A673 (cell line): Measurements from ENCODE around the gene CBX2. TPM values are rescaled to one million over a fixed set of nuclear protein-coding genes. Genes with fewer than 3 reads are reported as not detected.
A peak's percentile ranks its signal among the peaks of the same experiment; 100 is the strongest.

Experiments used
- BruUV-seq: library from RNA; stranded (reverse); fragments of 400-500 nt; replicated peaks from 2 replicates; lab custom pipeline; 2021; lab: Mats Ljungman, UMichigan
- CTCF ChIA-PET: fragments of 300-600 bp; sonication (Branson Sonifier 250); formaldehyde crosslinking; loops from one replicate; lab custom pipeline; 2022; ENCODE audit warnings: antibody characterized with exemption; lab: Charles Lee
- POLR2A ChIA-PET: fragments of 300-600 bp; sonication (Branson Sonifier 250); formaldehyde crosslinking; loops from one replicate; lab custom pipeline; 2022; ENCODE audit warnings: antibody characterized with exemption; ENCODE audit not compliant: low non-redundant PET; lab: Charles Lee
- DNase-seq: peaks from one replicate; pipeline ENCODE4 v3.0.0-alpha.2; 2015; ENCODE audit warnings: low spot score
- H3K27ac ChIP-seq: fragments of 200-600 bp; sonication (generic); 2 replicates; pipeline ENCODE4 v1.5.1; 2016; ENCODE audit warnings: mixed run types, low read depth, mild to moderate bottlenecking, mixed read lengths, antibody characterized with exemption, low read length; ENCODE audit not compliant: poor library complexity, severe bottlenecking
- H3K27me3 ChIP-seq: fragments of 200-600 bp; sonication (generic); replicated peaks from 2 replicates; pipeline ENCODE4 v1.6.1; 2017; ENCODE audit warnings: mixed run types, low read depth, mild to moderate bottlenecking, mixed read lengths, antibody characterized with exemption, low read length; ENCODE audit not compliant: insufficient read depth, poor library complexity
- H3K36me3 ChIP-seq: fragments of 200-600 bp; sonication (generic); 2 replicates; pipeline ENCODE4 v1.6.1; 2016; ENCODE audit warnings: mixed run types, mild to moderate bottlenecking, mixed read lengths, antibody characterized with exemption, low read length; ENCODE audit not compliant: insufficient read depth, poor library complexity, severe bottlenecking
- H3K4me1 ChIP-seq: fragments of 200-600 bp; sonication (generic); 2 replicates; pipeline ENCODE4 v1.6.1; 2017; ENCODE audit warnings: mixed run types, mild to moderate bottlenecking, mixed read lengths, antibody characterized with exemption, low read length; ENCODE audit not compliant: insufficient read depth, poor library complexity, severe bottlenecking
- H3K4me3 ChIP-seq: fragments of 200-600 bp; sonication (generic); 2 replicates; pipeline ENCODE4 v1.5.1; 2016; ENCODE audit warnings: low read depth, mixed run types, mild to moderate bottlenecking, mixed read lengths, low read length; ENCODE audit not compliant: poor library complexity, severe bottlenecking
- H3K9me3 ChIP-seq: fragments of 200-600 bp; sonication (generic); 2 replicates; pipeline ENCODE4 v1.6.1; 2016; ENCODE audit warnings: mixed run types, low read depth, mild to moderate bottlenecking, mixed read lengths, antibody characterized with exemption, low read length; ENCODE audit not compliant: poor library complexity, severe bottlenecking
- EZH2 ChIP-seq: fragments of 200-600 bp; sonication (generic); IDR thresholded peaks from 2 replicates; pipeline ENCODE4 v1.6.1; 2017; ENCODE audit warnings: borderline replicate concordance, low read depth, mild to moderate bottlenecking, mixed read lengths, antibody characterized with exemption, low read length; ENCODE audit not compliant: poor library complexity, severe bottlenecking
- intact Hi-C: fragments of 100-400 bp; cut with micrococcal nuclease; formaldehyde crosslinking; loops from one replicate; pipeline ENCODE4 v1.10.0; 2022; ENCODE audit not compliant: unreplicated experiment
- total RNA-seq: library from RNA; stranded (reverse); gene quantifications from 2 replicates; pipeline ENCODE4 v1.2.3, GENCODE V29; 2021
- TF ChIP-seq, protein P1 (sequence below): fragments of 300-800, 200-600 bp; sonication (generic); conservative IDR thresholded peaks from 2 replicates; pipeline ENCODE4 v1.5.1; 2017; ENCODE audit warnings: low read depth, mild to moderate bottlenecking, antibody characterized with exemption, low read length, moderate library complexity, mixed read lengths

Gene CBX2
- total RNA-seq, 1 experiment from 2014 or later: 59.5 TPM

DNA sequence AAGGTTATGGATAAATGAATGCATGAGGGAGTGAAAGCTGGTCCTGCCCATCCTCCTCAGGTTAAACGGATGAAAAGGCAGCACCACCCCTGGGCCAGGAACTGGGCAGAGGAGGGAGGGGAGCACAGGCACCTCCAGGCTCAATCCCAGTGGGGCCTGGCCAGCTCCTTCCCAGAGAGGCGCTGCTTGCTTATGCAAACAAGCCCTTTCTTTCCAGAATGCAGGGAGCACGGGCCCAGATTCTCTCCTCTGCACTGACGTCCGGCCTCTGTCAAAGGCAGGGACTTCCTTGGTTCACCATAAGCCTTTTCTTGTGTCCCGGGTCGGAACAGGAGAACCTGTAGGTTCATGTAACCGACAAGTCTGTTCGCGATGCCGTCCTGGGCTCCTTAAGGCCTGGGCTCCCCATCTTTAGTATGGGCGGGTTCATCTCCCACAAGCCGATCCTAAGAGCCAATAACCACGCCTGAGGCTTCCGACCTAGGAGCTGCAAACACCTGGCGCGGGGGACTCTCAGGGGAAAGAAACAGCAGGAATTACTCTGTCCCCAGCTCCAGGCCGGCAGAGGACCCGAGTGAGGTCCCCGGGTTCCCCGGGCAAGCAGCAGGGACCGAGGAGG, 30.9 kb upstream of the CBX2 start:
- H3K27ac ChIP-seq: no peak overlapping the region
- no peak overlapping the region for H3K4me3 ChIP-seq
- no peak for TF ChIP-seq EZH2
- TF ChIP-seq, protein P1, sequence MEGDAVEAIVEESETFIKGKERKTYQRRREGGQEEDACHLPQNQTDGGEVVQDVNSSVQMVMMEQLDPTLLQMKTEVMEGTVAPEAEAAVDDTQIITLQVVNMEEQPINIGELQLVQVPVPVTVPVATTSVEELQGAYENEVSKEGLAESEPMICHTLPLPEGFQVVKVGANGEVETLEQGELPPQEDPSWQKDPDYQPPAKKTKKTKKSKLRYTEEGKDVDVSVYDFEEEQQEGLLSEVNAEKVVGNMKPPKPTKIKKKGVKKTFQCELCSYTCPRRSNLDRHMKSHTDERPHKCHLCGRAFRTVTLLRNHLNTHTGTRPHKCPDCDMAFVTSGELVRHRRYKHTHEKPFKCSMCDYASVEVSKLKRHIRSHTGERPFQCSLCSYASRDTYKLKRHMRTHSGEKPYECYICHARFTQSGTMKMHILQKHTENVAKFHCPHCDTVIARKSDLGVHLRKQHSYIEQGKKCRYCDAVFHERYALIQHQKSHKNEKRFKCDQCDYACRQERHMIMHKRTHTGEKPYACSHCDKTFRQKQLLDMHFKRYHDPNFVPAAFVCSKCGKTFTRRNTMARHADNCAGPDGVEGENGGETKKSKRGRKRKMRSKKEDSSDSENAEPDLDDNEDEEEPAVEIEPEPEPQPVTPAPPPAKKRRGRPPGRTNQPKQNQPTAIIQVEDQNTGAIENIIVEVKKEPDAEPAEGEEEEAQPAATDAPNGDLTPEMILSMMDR: no peak
- ChIA-PET CTCF (interaction anchor here (1.0 kb wide), 1 partner anchor 98 kb away, joined by 3 read pairs; no protein-coding TSS in a partner anchor), POLR2A (no interaction called here)
- no peaks in the 10 kb centered on the region for H3K36me3 ChIP-seq
- H3K27me3 ChIP-seq: peaks cover 23% of the 10 kb centered on the region
- peaks cover 30% of the 10 kb centered on the region for H3K4me1 ChIP-seq
- no peaks in the 10 kb centered on the region for H3K9me3 ChIP-seq
- intact Hi-C loops: loop anchor here (2.0 to 10.0 kb wide), 2 partner anchors 88 to 244 kb away; partner anchors contain the start of gene CBX4
- no peak for DNase-seq
- BruUV-seq: no TSS peak

DNA sequence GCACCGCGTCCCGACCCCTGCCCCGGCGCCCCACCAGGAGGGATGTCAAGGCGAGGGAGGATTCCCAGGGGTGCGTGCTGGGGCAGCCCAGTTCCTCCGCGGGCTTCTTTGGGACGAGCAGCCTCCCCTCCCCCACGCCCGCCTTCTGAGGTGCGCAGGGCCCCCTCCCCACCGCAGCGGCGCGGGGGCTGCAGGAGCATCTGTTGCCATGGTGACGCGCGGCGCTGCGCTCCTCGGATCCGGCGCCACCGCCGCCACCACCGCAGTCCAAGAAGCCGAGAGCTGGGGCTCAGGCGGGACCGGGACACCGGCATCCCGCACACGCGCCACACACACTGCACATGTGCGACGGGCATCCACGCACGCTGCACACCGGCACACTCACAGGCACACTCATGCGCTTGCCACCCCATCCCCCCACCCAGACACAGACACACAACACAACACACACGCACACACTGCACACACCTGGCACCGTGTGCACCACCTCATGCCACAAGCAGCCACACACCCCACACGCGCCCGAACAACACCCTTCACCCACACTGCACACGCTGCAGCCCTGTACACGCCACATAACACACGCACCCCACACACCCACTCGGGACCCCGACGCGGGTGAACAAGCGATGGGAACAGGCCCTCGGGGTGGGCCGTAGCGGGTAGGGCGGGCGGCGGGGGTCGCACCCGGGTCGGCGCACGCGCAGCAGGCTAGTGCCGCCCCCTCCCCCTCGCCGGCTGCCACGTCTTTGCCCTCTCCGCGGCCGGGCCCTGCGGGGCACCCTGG, 30.2 kb upstream of the CBX2 start:
- Histone ChIP-seq H3K4me1 (peaks cover 25% of the 10 kb centered on the region), H3K27me3 (peaks cover 23% of the 10 kb centered on the region), H3K4me3 (peak overlapping the region; percentile 33), H3K27ac (no peak overlapping the region), H3K36me3 (no peaks in the 10 kb centered on the region), H3K9me3 (no peaks in the 10 kb centered on the region)
- no peak for DNase-seq
- ChIA-PET POLR2A (no interaction called here), CTCF (interaction anchor here (1.0 kb wide), 1 partner anchor 97 kb away, joined by 3 read pairs; no protein-coding TSS in a partner anchor)
- intact Hi-C loops: loop anchor here (2.0 to 10.0 kb wide), 2 partner anchors 87 to 243 kb away; partner anchors contain the start of gene CBX4
- BruUV-seq: no TSS peak
- TF ChIP-seq, protein P1: no peak
- peak; percentile 10 for TF ChIP-seq EZH2

DNA sequence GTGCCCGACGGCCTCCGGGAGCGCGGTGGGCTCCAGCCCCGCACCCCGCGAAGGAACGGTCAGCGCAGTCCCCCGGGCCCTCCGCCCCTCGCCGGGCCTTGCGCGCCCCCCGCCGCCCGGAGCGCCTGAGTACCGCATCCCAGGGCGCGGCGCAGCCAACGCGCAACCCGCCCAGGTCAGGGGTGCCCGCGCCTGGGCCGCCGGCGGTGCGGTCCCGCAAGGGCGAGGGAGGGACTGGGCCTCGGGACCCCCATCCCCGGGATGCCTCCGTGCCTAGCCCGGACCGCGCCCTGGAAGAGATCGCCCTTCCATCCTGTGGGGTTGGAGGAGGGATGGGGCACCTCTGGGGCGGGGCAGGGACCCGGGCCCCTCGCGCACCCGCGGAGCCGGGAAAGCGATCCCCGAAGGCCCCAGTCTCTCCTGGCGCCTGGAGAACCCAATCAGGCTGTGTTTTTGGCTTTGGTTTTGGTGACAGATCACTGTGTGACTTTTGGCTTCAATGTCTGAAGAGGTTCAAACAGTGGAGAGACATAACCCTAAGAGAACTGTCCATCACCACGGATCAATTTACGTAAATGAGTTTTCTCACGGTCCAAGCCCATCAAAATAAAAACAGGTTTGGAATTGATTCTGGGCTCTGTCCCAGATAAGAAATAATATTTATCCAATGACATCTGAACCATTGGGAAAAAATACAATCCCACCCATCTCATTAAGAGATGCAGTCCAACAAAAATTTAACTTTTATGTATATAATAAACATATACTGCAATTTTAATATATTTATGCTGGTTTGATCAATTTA, 29.5 kb upstream of the CBX2 start:
- POLR2A ChIA-PET: no interaction called here
- peaks cover 25% of the 10 kb centered on the region for H3K4me1 ChIP-seq
- H3K4me3 ChIP-seq: no peak overlapping the region
- no TSS peak for BruUV-seq
- H3K27ac ChIP-seq: no peak overlapping the region
- TF ChIP-seq, protein P1: no peak
- no peak for TF ChIP-seq EZH2
- no peaks in the 10 kb centered on the region for H3K36me3 ChIP-seq
- CTCF ChIA-PET: no interaction called here
- DNase-seq: no peak
- H3K27me3 ChIP-seq: peaks cover 23% of the 10 kb centered on the region
- no peaks in the 10 kb centered on the region for H3K9me3 ChIP-seq
- intact Hi-C loops: loop anchor here (10.0 kb wide), 1 partner anchor 86 kb away; the partner anchor contains the start of gene CBX4
